DND-41 (cell line): ENCODE data around the gene JAM2.

Experiments used
- ATAC-seq: fragments of 200-7000 bp; cut with Tn5 transposase; 3 replicates; pipeline ENCODE4 v1.9.1; 2021; ENCODE audit warnings: low read depth; ENCODE audit not compliant: insufficient read depth
- DNase-seq: peaks from one replicate; pipeline ENCODE4 v3.0.0-alpha.2; 2020
- H2AFZ ChIP-seq: 2 replicates; pipeline ENCODE4 v1.6.0; 2012; ENCODE audit warnings: low read depth, low read length
- H3K27ac ChIP-seq: 2 replicates; pipeline ENCODE4 v1.5.1; 2012; ENCODE audit warnings: low read length, inconsistent platforms
- H3K27me3 ChIP-seq: fragments of 200-600 bp; sonication (generic); 2 replicates; pipeline ENCODE4 v1.6.0; 2012; ENCODE audit warnings: low read length, mild to moderate bottlenecking, inconsistent platforms; ENCODE audit not compliant: insufficient read depth, poor library complexity
- H3K36me3 ChIP-seq: 2 replicates; pipeline ENCODE4 v1.5.1; 2012; ENCODE audit warnings: low read length, inconsistent platforms; ENCODE audit not compliant: insufficient read depth
- H3K4me1 ChIP-seq: 2 replicates; pipeline ENCODE4 v1.5.1; 2012; ENCODE audit warnings: mild to moderate bottlenecking, low read length; ENCODE audit not compliant: insufficient read depth
- H3K4me2 ChIP-seq: 2 replicates; pipeline ENCODE4 v1.6.0; 2012; ENCODE audit warnings: mild to moderate bottlenecking, moderate library complexity, low read length, inconsistent platforms; ENCODE audit not compliant: insufficient read depth
- H3K4me3 ChIP-seq, 2 experiments: fragments of 200-600 bp in 1 of 2; shearing (Covaris generic) in 1 of 2; 2 replicates each; pipeline ENCODE4 v1.5.1; 2012 to 2016; ENCODE audit warnings: inconsistent platforms in 2 of 2, low read length in 2 of 2, mild to moderate bottlenecking in 2 of 2, low read depth in 1 of 2, moderate library complexity in 1 of 2
- H3K79me2 ChIP-seq: 2 replicates; pipeline ENCODE4 v1.6.0; 2012; ENCODE audit warnings: low read length, inconsistent platforms; ENCODE audit not compliant: insufficient read depth
- H3K9ac ChIP-seq: 2 replicates; pipeline ENCODE4 v1.6.0; 2012; ENCODE audit warnings: low read depth, mild to moderate bottlenecking, inconsistent platforms, low read length, moderate library complexity
- H3K9me3 ChIP-seq: 2 replicates; pipeline ENCODE4 v1.5.1; 2012; ENCODE audit warnings: low read length, moderate library complexity, mild to moderate bottlenecking, inconsistent platforms; ENCODE audit not compliant: insufficient read depth, severe bottlenecking
- H4K20me1 ChIP-seq: 2 replicates; pipeline ENCODE4 v1.6.0; 2012; ENCODE audit warnings: low read length; ENCODE audit not compliant: insufficient read depth
- EZH2 ChIP-seq: IDR thresholded peaks from 3 replicates; pipeline ENCODE4 v1.6.1; 2012; ENCODE audit warnings: borderline replicate concordance, low read depth, mild to moderate bottlenecking, moderate library complexity, low read length, inconsistent platforms; ENCODE audit not compliant: severe bottlenecking
- TF ChIP-seq, protein P1 (sequence below): IDR thresholded peaks from 2 replicates; pipeline ENCODE4 v1.5.1; 2012; ENCODE audit warnings: borderline replicate concordance, low read length, moderate library complexity, mild to moderate bottlenecking; ENCODE audit not compliant: poor library complexity, severe bottlenecking; ENCODE audit errors: extremely low read depth

Gene JAM2

DNA sequence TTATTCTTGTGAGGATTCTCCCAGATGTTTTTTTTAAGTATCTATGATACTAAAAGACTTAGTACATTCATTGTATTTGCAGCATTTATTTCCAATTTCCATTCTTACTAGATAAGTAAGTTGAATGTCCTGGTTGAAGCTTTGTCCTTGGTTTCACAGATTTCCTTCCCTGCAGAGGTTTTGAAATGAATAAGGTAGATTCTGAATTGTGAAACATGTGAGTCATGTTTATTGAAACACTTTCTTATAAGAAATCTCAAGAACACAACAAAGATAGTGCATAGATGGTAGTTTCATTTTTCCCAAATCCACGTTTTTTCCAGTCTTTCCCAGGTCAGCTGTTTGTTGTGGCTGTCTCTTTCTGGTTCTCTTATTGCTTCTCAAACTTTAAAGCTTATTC, 120.5 kb downstream of the JAM2 start:
- Histone ChIP-seq H3K27me3 (no peaks in the 10 kb centered on the region), H3K4me3 (no peak overlapping the region), H3K79me2 (no peaks in the 10 kb centered on the region), H2AFZ (no peak overlapping the region), H3K36me3 (peaks cover 72% of the 10 kb centered on the region), H3K9me3 (no peaks in the 10 kb centered on the region), H3K4me1 (no peaks in the 10 kb centered on the region), H3K27ac (no peak overlapping the region), H3K9ac (no peak overlapping the region), H4K20me1 (no peaks in the 10 kb centered on the region), H3K4me2 (no peak overlapping the region)
- TF ChIP-seq, protein P1, sequence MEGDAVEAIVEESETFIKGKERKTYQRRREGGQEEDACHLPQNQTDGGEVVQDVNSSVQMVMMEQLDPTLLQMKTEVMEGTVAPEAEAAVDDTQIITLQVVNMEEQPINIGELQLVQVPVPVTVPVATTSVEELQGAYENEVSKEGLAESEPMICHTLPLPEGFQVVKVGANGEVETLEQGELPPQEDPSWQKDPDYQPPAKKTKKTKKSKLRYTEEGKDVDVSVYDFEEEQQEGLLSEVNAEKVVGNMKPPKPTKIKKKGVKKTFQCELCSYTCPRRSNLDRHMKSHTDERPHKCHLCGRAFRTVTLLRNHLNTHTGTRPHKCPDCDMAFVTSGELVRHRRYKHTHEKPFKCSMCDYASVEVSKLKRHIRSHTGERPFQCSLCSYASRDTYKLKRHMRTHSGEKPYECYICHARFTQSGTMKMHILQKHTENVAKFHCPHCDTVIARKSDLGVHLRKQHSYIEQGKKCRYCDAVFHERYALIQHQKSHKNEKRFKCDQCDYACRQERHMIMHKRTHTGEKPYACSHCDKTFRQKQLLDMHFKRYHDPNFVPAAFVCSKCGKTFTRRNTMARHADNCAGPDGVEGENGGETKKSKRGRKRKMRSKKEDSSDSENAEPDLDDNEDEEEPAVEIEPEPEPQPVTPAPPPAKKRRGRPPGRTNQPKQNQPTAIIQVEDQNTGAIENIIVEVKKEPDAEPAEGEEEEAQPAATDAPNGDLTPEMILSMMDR: no peak
- no peak for TF ChIP-seq EZH2
- no peak for ATAC-seq
- no peak for DNase-seq

DNA sequence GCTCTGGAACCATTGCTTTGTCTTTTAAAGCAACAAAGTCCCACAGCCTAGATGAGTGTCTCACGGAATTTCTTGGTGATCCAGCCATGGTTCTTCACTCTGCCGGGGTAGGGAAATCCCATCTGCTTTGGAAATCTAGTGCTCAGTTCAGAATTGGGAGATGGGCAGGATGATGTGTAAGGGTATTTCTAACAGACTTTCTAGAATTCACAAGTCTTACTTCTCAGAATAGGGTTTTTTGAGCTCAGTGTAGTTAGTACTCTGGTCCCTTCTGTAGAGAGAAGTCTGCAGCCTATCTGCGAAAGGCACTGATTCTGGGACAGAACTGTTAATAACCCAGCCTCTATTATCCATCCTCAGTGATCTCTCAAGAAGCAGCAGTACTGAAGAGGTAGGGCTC, 121.0 kb downstream of the JAM2 start:
- DNase-seq (no peak), ATAC-seq (no peak)
- TF ChIP-seq, protein P1: no peak
- no peak for TF ChIP-seq EZH2
- Histone ChIP-seq H3K9me3 (no peaks in the 10 kb centered on the region), H3K4me2 (no peak overlapping the region), H2AFZ (no peak overlapping the region), H3K79me2 (no peaks in the 10 kb centered on the region), H3K27me3 (no peaks in the 10 kb centered on the region), H4K20me1 (no peaks in the 10 kb centered on the region), H3K9ac (no peak overlapping the region), H3K27ac (no peak overlapping the region), H3K4me3 (no peak overlapping the region), H3K36me3 (peaks cover 72% of the 10 kb centered on the region), H3K4me1 (no peaks in the 10 kb centered on the region)

DNA sequence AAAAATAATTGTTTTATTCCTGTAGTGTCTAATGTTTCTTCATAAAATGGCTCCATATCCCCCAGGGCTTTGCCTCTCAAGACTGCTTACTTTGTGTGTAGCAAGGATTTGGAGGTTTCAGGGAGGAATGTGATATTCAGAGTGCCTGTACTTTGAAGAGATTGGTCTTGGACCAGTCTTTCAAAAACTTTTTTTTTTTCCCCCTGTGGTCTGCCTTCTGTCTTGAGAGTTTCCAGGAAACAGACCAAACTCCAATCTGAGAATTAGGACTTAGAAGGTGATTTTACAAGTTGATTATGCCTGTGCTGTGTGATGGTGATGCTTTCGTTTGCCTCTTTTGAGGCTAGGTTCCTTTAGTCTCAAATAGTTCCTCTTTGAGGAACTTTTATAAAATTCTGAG, 121.6 kb downstream of the JAM2 start:
- no peaks in the 10 kb centered on the region for H4K20me1 ChIP-seq
- DNase-seq: no peak
- H3K4me1 ChIP-seq: no peaks in the 10 kb centered on the region
- H3K4me2 ChIP-seq: no peak overlapping the region
- no peak for TF ChIP-seq EZH2
- TF ChIP-seq, protein P1: no peak
- H3K36me3 ChIP-seq: peaks cover 74% of the 10 kb centered on the region
- no peaks in the 10 kb centered on the region for H3K9me3 ChIP-seq
- H3K27ac ChIP-seq: no peak overlapping the region
- H3K9ac ChIP-seq: no peak overlapping the region
- no peaks in the 10 kb centered on the region for H3K27me3 ChIP-seq
- no peak overlapping the region for H2AFZ ChIP-seq
- no peaks in the 10 kb centered on the region for H3K79me2 ChIP-seq
- no peak overlapping the region for H3K4me3 ChIP-seq
- no peak for ATAC-seq

DNA sequence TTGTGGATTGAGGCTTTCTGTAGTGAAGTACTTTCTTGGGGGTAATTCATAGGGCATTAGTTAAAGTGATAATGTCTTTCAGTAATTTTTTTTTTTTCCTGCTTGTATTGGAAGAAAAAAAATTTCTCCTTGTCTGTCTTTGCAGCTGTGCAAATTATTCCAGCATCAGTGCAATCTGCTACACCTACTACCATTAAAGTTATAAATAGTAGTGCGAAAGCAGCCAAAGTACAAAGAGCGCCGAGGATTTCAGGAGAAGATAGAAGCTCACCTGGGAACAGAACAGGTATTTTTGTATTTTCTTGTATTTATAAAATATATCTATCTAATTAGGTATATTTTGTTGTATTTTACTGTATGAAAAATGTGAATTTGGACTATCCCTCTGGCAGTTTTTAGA, 125.0 kb downstream of the JAM2 start:
- no peak overlapping the region for H3K9ac ChIP-seq
- no peak overlapping the region for H3K4me2 ChIP-seq
- no peaks in the 10 kb centered on the region for H3K9me3 ChIP-seq
- no peaks in the 10 kb centered on the region for H3K27me3 ChIP-seq
- H3K27ac ChIP-seq: no peak overlapping the region
- DNase-seq (no peak), ATAC-seq (no peak)
- H3K4me3 ChIP-seq: no peak overlapping the region
- TF ChIP-seq EZH2: no peak
- TF ChIP-seq, protein P1: no peak
- no peaks in the 10 kb centered on the region for H3K4me1 ChIP-seq
- no peaks in the 10 kb centered on the region for H4K20me1 ChIP-seq
- no peaks in the 10 kb centered on the region for H3K79me2 ChIP-seq
- H3K36me3 ChIP-seq: peaks cover 77% of the 10 kb centered on the region
- H2AFZ ChIP-seq: no peak overlapping the region
